Tibial artery (tissue), 4 donors: Measurements from ENCODE around the gene CNST.

Experiments
- DNase-seq, 2 donors: peaks; one replicate each; pipeline ENCODE4 v3.0.0-alpha.2; 2019
- H3K27ac ChIP-seq, 2 donors: fragments of 200-600 bp; sonication (generic) in 1 of 2; 1 replicate in 1 of 2; 2 replicates in 1 of 2; pipeline ENCODE4 v1.5.1; 2018 to 2019; ENCODE audit warnings: mild to moderate bottlenecking in 1 of 2
- H3K27me3 ChIP-seq, 2 donors: fragments of 200-600 bp; sonication (generic) in 1 of 2; one replicate each; pipeline versions ENCODE4 v1.5.1 to v1.6.0; 2016 to 2019
- H3K36me3 ChIP-seq, 3 donors: fragments of 200-600 bp; sonication (generic) in 2 of 3; one replicate each; pipeline ENCODE4 v1.5.1; 2016 to 2019; ENCODE audit warnings: mild to moderate bottlenecking in 2 of 3
- H3K4me1 ChIP-seq, 4 donors: fragments of 200-600 bp; sonication (generic) in 2 of 4; 1 replicate in 3 of 4; 2 replicates in 1 of 4; pipeline ENCODE4 v1.5.1; 2016 to 2019
- H3K4me3 ChIP-seq, 2 donors: fragments of 200-600 bp; sonication (generic) in 1 of 2; 1 replicate in 1 of 2; 2 replicates in 1 of 2; pipeline ENCODE4 v1.5.1; 2018 to 2019; ENCODE audit warnings: mild to moderate bottlenecking in 2 of 2
- H3K9me3 ChIP-seq, 3 donors: fragments of 200-600 bp; sonication (generic) in 1 of 3; one replicate each; pipeline ENCODE4 v1.5.1; 2016 to 2019
- CTCF ChIP-seq, 2 experiments: fragments of 200-600 bp in 1 of 2; fragments of 450-650 bp in 1 of 2; IDR thresholded peaks; one replicate each; pipeline ENCODE4 v1.5.1; 2017 to 2019; ENCODE audit warnings: antibody characterized with exemption in 2 of 2, mild to moderate bottlenecking in 1 of 2, moderate library complexity in 1 of 2
- intact Hi-C: fragments of 100-400 bp; cut with DNase I; formaldehyde crosslinking; loops from one replicate; pipeline ENCODE4 v1.15.0; 2023; ENCODE audit warnings: low total_unique reads

The CNST gene

GRCh38 chr1:246566128-246566812 lies at the start of gene CNST, which contains the start of gene TFB2M:
Gene CNST, plus strand, starts transcription at chr1:246566456. Its CDS starts 25,107 bp downstream, at chr1:246591563.
Gene TFB2M, minus strand, starts transcription at chr1:246566261. Its CDS starts 123 bp downstream, at chr1:246566138.
- no peaks in the 10 kb centered on the region for H3K9me3 ChIP-seq
- TF ChIP-seq CTCF (IDR thresholded peaks at IDR 0.05), result peak in 1 of 2 experiments; percentile 15
- H3K36me3 ChIP-seq, result peaks cover 0 to 16% (median 0%) of the 10 kb centered on the region in 3 donors
- peaks cover 0 to 50% (median 31%) of the 10 kb centered on the region in 4 donors for H3K4me1 ChIP-seq
- H3K4me3 ChIP-seq, result peak within 1 kb of the TSS; percentile 91 to 94
- peak; percentile 98 to 99 for DNase-seq
- peak within 1 kb of the TSS; percentile 94 to 96 for H3K27ac ChIP-seq
- intact Hi-C loops, result loop anchor here (2.0 to 10.0 kb wide), 3 partner anchors 61 to 133 kb away; partner anchors contain the start of gene SMYD3
- H3K27me3 ChIP-seq, result no peaks in the 10 kb centered on the region

- intact Hi-C loops, result no loop called here
- H3K27me3 ChIP-seq, result no peaks in the 10 kb centered on the region
- no peak overlapping the region for H3K27ac ChIP-seq
- no peak for TF ChIP-seq CTCF (IDR thresholded peaks at IDR 0.05)
- no peaks in the 10 kb centered on the region for H3K4me1 ChIP-seq
- H3K4me3 ChIP-seq, result no peak overlapping the region
- no peak for DNase-seq
- no peaks in the 10 kb centered on the region for H3K36me3 ChIP-seq
- H3K9me3 ChIP-seq, result peaks cover 6 to 38% (median 35%) of the 10 kb centered on the region in 3 donors
These were observed 48.9 kb upstream of the CNST start for GRCh38 chr1:246517391-246517790.

GRCh38 chr1:246518456-246519205 lies 47.6 kb upstream of the CNST start:
- H3K27me3 ChIP-seq, result no peaks in the 10 kb centered on the region
- H3K4me3 ChIP-seq, result no peak overlapping the region
- no peaks in the 10 kb centered on the region for H3K36me3 ChIP-seq
- H3K4me1 ChIP-seq, result no peaks in the 10 kb centered on the region
- no peak for TF ChIP-seq CTCF (IDR thresholded peaks at IDR 0.05)
- no peak overlapping the region for H3K27ac ChIP-seq
- intact Hi-C loops, result no loop called here
- H3K9me3 ChIP-seq, result peaks cover 6 to 33% (median 33%) of the 10 kb centered on the region in 3 donors
- no peak for DNase-seq

- DNase-seq, result no peak
- intact Hi-C loops, result no loop called here
- H3K36me3 ChIP-seq, result no peaks in the 10 kb centered on the region
- H3K27ac ChIP-seq, result no peak overlapping the region
- TF ChIP-seq CTCF (IDR thresholded peaks at IDR 0.05), result no peak
- peaks cover 6 to 25% (median 25%) of the 10 kb centered on the region in 3 donors for H3K9me3 ChIP-seq
- H3K4me3 ChIP-seq, result no peak overlapping the region
- no peaks in the 10 kb centered on the region for H3K27me3 ChIP-seq
- no peaks in the 10 kb centered on the region for H3K4me1 ChIP-seq
These were observed 46.7 kb upstream of the CNST start for GRCh38 chr1:246519514-246519913.

- intact Hi-C loops, result no loop called here
- DNase-seq, result no peak
- Histone ChIP-seq H3K27me3 (no peaks in the 10 kb centered on the region), H3K27ac (no peak overlapping the region), H3K4me3 (no peak overlapping the region), H3K4me1 (no peaks in the 10 kb centered on the region), H3K9me3 (peaks cover 0 to 13% (median 9%) of the 10 kb centered on the region in 3 donors), H3K36me3 (no peaks in the 10 kb centered on the region)
- no peak for TF ChIP-seq CTCF (IDR thresholded peaks at IDR 0.05)
These were observed 39.9 kb upstream of the CNST start for GRCh38 chr1:246526380-246526779.
